HepG2 (cell line): Measurements from ENCODE around the gene MTUS2. TPM values are rescaled to one million over a fixed set of nuclear protein-coding genes. Genes with fewer than 3 reads are reported as not detected.

Source experiments
- ATAC-seq: fragments of 200-7000 bp; cut with Tn5 transposase; 3 replicates; pipeline ENCODE4 v1.9.1; 2020; ENCODE audit warnings: mild to moderate bottlenecking, moderate library complexity
- BruUV-seq: library from RNA; stranded (reverse); fragments of 400-500 nt; replicated peaks from 2 replicates; lab custom pipeline; 2021; lab: Mats Ljungman, UMichigan
- CTCF ChIA-PET: fragments of 300-600 bp; formaldehyde crosslinking; extraction: SDS; loops from one replicate; lab custom pipeline; 2021; ENCODE audit warnings: low total read pairs, inconsistent platforms, low intra/inter-chr PET ratio; lab: Yijun Ruan, JAX
- POLR2A ChIA-PET: fragments of 350-600 bp; sonication (Branson Sonifier 250); formaldehyde crosslinking; loops from one replicate; lab custom pipeline; 2020; ENCODE audit warnings: antibody characterized with exemption, inconsistent platforms; lab: Yijun Ruan, JAX
- DNase-seq: peaks from one replicate; pipeline ENCODE4 v3.0.0-alpha.2; 2015; ENCODE audit warnings: low spot score
- FAIRE-seq: peaks from 3 replicates; lab custom pipeline; 2011; peaks lifted over from hg19 to GRCh38; lab: Jason Lieb, UNC
- H2AFZ ChIP-seq: one replicate; pipeline ENCODE4 v1.6.1; 2011; ENCODE audit warnings: low read length, inconsistent platforms
- H3K27ac ChIP-seq: fragments of 300-600 bp; 3 replicates; pipeline ENCODE4 v1.8.0; 2011; ENCODE audit warnings: mixed run types, mild to moderate bottlenecking, mixed read lengths, low read length, inconsistent platforms; ENCODE audit not compliant: insufficient read depth; ENCODE audit errors: extremely low read length
- H3K27me3 ChIP-seq, 2 experiments: fragments of 200-600 bp in 1 of 2; 2 replicates in 1 of 2; 3 replicates in 1 of 2; pipeline versions ENCODE4 v1.6.0 to v1.8.0; 2011; ENCODE audit warnings: low read length in 2 of 2, mild to moderate bottlenecking in 2 of 2, moderate library complexity in 2 of 2, inconsistent platforms in 1 of 2; ENCODE audit not compliant: insufficient read depth in 2 of 2, control insufficient read depth in 1 of 2
- H3K36me3 ChIP-seq, 2 experiments: fragments of 200-600 bp in 1 of 2; replicated peaks in 1 of 2; 2 replicates in 1 of 2; 3 replicates in 1 of 2; pipeline versions ENCODE4 v1.5.1 to v1.8.0; 2011; ENCODE audit warnings: low read length in 2 of 2, inconsistent platforms in 1 of 2; ENCODE audit not compliant: insufficient read depth in 2 of 2, control insufficient read depth in 1 of 2
- H3K4me1 ChIP-seq: 2 replicates; pipeline ENCODE4 v1.5.1; 2012; ENCODE audit warnings: low read length, inconsistent platforms; ENCODE audit not compliant: insufficient read depth
- H3K4me2 ChIP-seq: 2 replicates; pipeline ENCODE4 v1.6.0; 2011; ENCODE audit warnings: low read depth, low read length, inconsistent platforms
- H3K4me3 ChIP-seq, 3 experiments: fragments of 200-600 bp in 1 of 3; sonication (generic), shearing (Covaris generic) in 1 of 3; replicated peaks in 1 of 3; 2 replicates each; pipeline ENCODE4 v1.5.1; 2011 to 2016; ENCODE audit warnings: low read length in 3 of 3, inconsistent platforms in 2 of 3, low read depth in 2 of 3, mild to moderate bottlenecking in 2 of 3, control low read depth in 1 of 3, mixed read lengths in 1 of 3; ENCODE audit not compliant: insufficient read depth in 1 of 3
- H3K79me2 ChIP-seq: one replicate; pipeline ENCODE4 v1.6.1; 2011; ENCODE audit warnings: low read length, inconsistent platforms; ENCODE audit not compliant: insufficient read depth
- H3K9ac ChIP-seq: 2 replicates; pipeline ENCODE4 v1.6.0; 2011; ENCODE audit warnings: mild to moderate bottlenecking, low read depth, low read length, inconsistent platforms; ENCODE audit not compliant: insufficient read depth
- H3K9me3 ChIP-seq: 2 replicates; pipeline ENCODE4 v1.5.1; 2012; ENCODE audit warnings: mild to moderate bottlenecking, low read length
- H4K20me1 ChIP-seq: 2 replicates; pipeline ENCODE4 v1.6.0; 2011; ENCODE audit warnings: inconsistent platforms, mild to moderate bottlenecking, low read length, moderate library complexity; ENCODE audit not compliant: insufficient read depth
- FLYWCH1 ChIP-seq: sonication (generic); formaldehyde crosslinking; IDR thresholded peaks from 2 replicates; pipeline ENCODE4 v1.8.1; 2023; ENCODE audit warnings: mild to moderate bottlenecking, missing genetic modification reagents
- FOXA3 ChIP-seq: IDR thresholded peaks from 2 replicates; pipeline ENCODE4 v1.6.1; 2016; ENCODE audit warnings: missing genetic modification reagents, missing compliant biosample characterization
- GZF1 ChIP-seq: sonication (generic); formaldehyde crosslinking; IDR thresholded peaks from 2 replicates; pipeline ENCODE4 v1.5.1; 2020; ENCODE audit warnings: mild to moderate bottlenecking, missing genetic modification reagents
- HNRNPLL ChIP-seq: fragments of 200-400 bp; formaldehyde crosslinking; IDR thresholded peaks from 2 replicates; pipeline ENCODE4 v1.6.1; 2017; ENCODE audit warnings: mild to moderate bottlenecking, low read depth, low read length; ENCODE audit not compliant: poor library complexity, severe bottlenecking
- IKZF1 ChIP-seq: fragments of 450-650 bp; IDR thresholded peaks from 2 replicates; pipeline ENCODE4 v1.7.1; 2016
- MXI1 ChIP-seq: IDR thresholded peaks from 3 replicates; pipeline ENCODE4 v1.6.1; 2012; ENCODE audit warnings: low read depth, low read length, inconsistent platforms, borderline replicate concordance
- NCOA2 ChIP-seq: sonication (generic); formaldehyde crosslinking; IDR thresholded peaks from 2 replicates; pipeline ENCODE4 v1.8.0; 2022; ENCODE audit warnings: inconsistent platforms
- NFATC3 ChIP-seq: sonication (generic); formaldehyde crosslinking; IDR thresholded peaks from 2 replicates; pipeline ENCODE4 v1.5.1; 2020; ENCODE audit warnings: mild to moderate bottlenecking, missing genetic modification reagents
- RBM22 ChIP-seq: fragments of 200-400 bp; formaldehyde crosslinking; optimal IDR thresholded peaks from 2 replicates; pipeline ENCODE3; 2017; ENCODE audit warnings: mild to moderate bottlenecking, low read length, moderate library complexity
- SAFB2 ChIP-seq: sonication (generic); formaldehyde crosslinking; IDR thresholded peaks from 2 replicates; pipeline ENCODE4 v1.5.1; 2020; ENCODE audit warnings: missing genetic modification reagents, low read depth, mild to moderate bottlenecking, borderline replicate concordance
- ZNF564 ChIP-seq: sonication (generic); formaldehyde crosslinking; IDR thresholded peaks from 2 replicates; pipeline ENCODE4 v1.8.1; 2023; ENCODE audit warnings: mild to moderate bottlenecking, missing genetic modification reagents
- ZNF749 ChIP-seq: sonication (generic); formaldehyde crosslinking; IDR thresholded peaks from 2 replicates; pipeline ENCODE4 v1.8.0; 2022; ENCODE audit warnings: mild to moderate bottlenecking, missing genetic modification reagents, moderate library complexity, borderline replicate concordance
- WGBS: methylation state at CpG from one replicate; pipeline ENCODE4 v1.1.6; 2017; ENCODE audit warnings: low lambda C conversion rate; 5-methylcytosine and 5-hydroxymethylcytosine counted together
- in situ Hi-C: cut with HindIII; loops from 2 replicates; pipeline ENCODE4 v1.10.0; 2017; ENCODE audit warnings: low pct_unique_long_range_greater_than_20kb; ENCODE audit not compliant: extremely low pct_ligation_motif_present
- intact Hi-C: fragments of 100-400 bp; cut with micrococcal nuclease; formaldehyde crosslinking; loops from one replicate; pipeline ENCODE4 v1.10.0; 2022; ENCODE audit not compliant: unreplicated experiment
- polyA plus RNA-seq, 8 experiments: library from polyadenylated mRNA; depleted of rRNA in 3 of 8; stranded (reverse) in 7 of 8; unstranded in 1 of 8; fragments of >200 nt; fragmentation: Illumina TruSeq in 4 of 8; extraction: Trizol in 4 of 8; gene quantifications; 2 replicates each; pipeline versions ENCODE4 v1.2.1 to v1.2.3, GENCODE V29; 2011 to 2016; ENCODE audit warnings: low read depth in 4 of 8, missing spikeins in 1 of 8, mixed read lengths in 1 of 8; ENCODE audit not compliant: insufficient read depth in 1 of 8
- total RNA-seq, 5 experiments: library from RNA; depleted of rRNA; stranded (reverse); fragments of >200 nt; fragmentation: Illumina TruSeq; extraction: Trizol; gene quantifications; 2 replicates each; pipeline ENCODE4 v1.2.3, GENCODE V29; 2016; ENCODE audit warnings: low read depth in 1 of 5
- TF ChIP-seq, protein P1 (sequence below): sonication (generic); formaldehyde crosslinking; IDR thresholded peaks from 2 replicates; pipeline ENCODE4 v1.4.0; 2020; ENCODE audit warnings: mild to moderate bottlenecking, missing genetic modification reagents, borderline replicate concordance

MTUS2 gene
- total and polyA plus RNA-seq, 2 of the 13 experiments (the other 11 are each of a cell fraction or from before 2014, with no cell fraction given), result not detected

DNA sequence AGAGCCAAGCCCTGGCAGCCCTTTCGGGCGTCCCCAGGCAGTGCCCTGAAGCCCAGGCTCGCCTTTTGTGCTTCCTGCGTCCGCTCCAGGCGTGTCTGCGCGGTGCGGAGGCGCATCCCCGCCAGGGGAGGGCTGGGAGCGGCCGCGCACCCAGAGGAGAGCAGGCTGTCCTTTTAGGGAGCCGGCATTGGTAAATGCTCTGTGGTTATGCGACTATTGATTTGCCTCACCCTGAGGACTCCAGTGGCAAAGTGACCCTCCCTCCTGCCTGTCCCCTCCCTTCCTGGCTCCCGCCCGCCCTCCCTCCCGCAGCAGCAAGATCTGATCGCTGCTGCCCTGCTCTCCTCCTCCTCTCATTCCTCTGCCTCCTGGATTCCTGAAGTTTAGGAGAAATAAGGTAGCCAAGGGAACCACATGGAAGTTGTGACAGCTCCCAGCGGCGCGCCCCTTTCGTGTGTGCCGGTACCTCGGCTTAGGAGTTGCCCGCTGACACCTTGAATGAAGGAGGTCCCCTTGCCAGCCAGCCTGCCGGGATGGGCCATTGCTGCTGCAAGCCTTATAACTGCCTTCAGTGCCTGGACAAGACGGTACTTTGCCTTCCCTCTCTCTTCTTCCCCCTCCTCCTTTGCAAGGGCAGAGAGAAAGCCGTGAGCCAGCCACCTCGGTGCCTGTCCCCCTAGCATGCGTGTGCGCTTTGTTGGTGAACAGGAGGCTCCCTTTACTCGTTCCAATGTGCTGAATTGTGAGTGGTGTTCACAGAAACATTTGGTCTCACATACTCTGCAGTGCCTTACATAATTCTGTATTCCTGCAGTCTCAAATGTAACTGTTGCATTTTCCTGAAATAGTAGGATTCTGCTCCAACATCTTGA, 608.4 kb downstream of the MTUS2 start:
- no peaks in the 10 kb centered on the region for H3K36me3 ChIP-seq
- in situ Hi-C loops, result no loop called here
- no peak overlapping the region for H3K27ac ChIP-seq
- no peaks in the 10 kb centered on the region for H3K9me3 ChIP-seq
- FAIRE-seq (no peak), ATAC-seq (peak; percentile 94), DNase-seq (no peak)
- CTCF ChIA-PET, result no interaction called here
- H3K4me2 ChIP-seq, result no peak overlapping the region
- H3K27me3 ChIP-seq, result peaks cover 3 to 31% of the 10 kb centered on the region in 2 experiments; a peak in 3 of 5 replicates
- POLR2A ChIA-PET, result no interaction called here
- no TSS peak for BruUV-seq
- no peaks in the 10 kb centered on the region for H3K79me2 ChIP-seq
- H3K9ac ChIP-seq, result no peak overlapping the region
- TF ChIP-seq HNRNPLL (peak; percentile 41), GZF1 (CRISPR knock-in tag) (peak; percentile 93; the same call in 1 of the 2 replicates), IKZF1 (no peak)
- H2AFZ ChIP-seq, result no peak overlapping the region
- no peaks in the 10 kb centered on the region for H3K4me1 ChIP-seq
- no peaks in the 10 kb centered on the region for H4K20me1 ChIP-seq
- 6% methylated on average over 18 of the region's 34 CpGs for WGBS
- H3K4me3 ChIP-seq, result no peak overlapping the region
- intact Hi-C loops, result no loop called here

DNA sequence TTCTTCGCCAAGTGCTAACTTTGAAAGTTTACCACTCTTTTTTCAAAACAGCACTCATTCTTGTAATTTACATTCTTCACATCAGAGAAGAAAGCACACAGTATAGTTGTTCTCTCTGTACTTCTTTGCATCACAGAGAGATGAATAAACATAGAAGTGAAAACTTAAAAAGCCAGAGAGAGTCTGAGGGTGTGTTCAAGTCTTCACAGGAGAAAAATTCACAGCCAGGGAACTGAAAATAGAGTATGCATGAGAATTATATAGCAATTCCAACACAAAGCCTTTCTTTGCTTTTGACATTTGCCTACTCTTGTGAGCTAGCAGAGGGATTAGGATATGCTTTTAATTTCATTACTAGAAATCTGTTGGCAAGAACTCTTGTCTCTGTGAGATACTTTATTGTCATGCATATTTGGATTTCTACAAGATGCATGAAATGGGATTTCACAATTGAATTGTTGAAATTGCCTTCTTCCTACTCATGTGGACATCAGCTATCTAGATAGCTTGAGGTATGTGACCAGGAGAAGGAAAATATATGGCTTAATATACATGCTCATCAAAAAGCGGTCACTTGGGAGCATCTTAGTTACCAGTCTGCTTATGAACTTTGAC, 609.3 kb downstream of the MTUS2 start:
- ATAC-seq (no peak), DNase-seq (no peak), FAIRE-seq (no peak)
- CTCF ChIA-PET, result no interaction called here
- H2AFZ ChIP-seq, result no peak overlapping the region
- H3K4me3 ChIP-seq, result no peak overlapping the region
- intact Hi-C loops, result no loop called here
- 20% methylated on average over 2 of the region's 2 CpGs for WGBS
- no peaks in the 10 kb centered on the region for H3K79me2 ChIP-seq
- no peak overlapping the region for H3K4me2 ChIP-seq
- H3K27me3 ChIP-seq, result peaks cover 3 to 31% of the 10 kb centered on the region in 2 experiments; a peak in 3 of 5 replicates
- in situ Hi-C loops, result no loop called here
- no peak overlapping the region for H3K9ac ChIP-seq
- H3K9me3 ChIP-seq, result no peaks in the 10 kb centered on the region
- H4K20me1 ChIP-seq, result no peaks in the 10 kb centered on the region
- no peak overlapping the region for H3K27ac ChIP-seq
- BruUV-seq, result no TSS peak
- H3K4me1 ChIP-seq, result no peaks in the 10 kb centered on the region
- no peaks in the 10 kb centered on the region for H3K36me3 ChIP-seq
- POLR2A ChIA-PET, result no interaction called here
- TF ChIP-seq NCOA2 (CRISPR knock-in tag) (no peak), FLYWCH1 (CRISPR knock-in tag) (no peak), MXI1 (no peak), ZNF749 (no peak), NFATC3 (CRISPR knock-in tag) (no peak), RBM22 (no peak), ZNF564 (CRISPR knock-in tag) (no peak), SAFB2 (CRISPR knock-in tag) (no peak), FOXA3 (CRISPR knock-in tag) (no peak)
- TF ChIP-seq, protein P1, sequence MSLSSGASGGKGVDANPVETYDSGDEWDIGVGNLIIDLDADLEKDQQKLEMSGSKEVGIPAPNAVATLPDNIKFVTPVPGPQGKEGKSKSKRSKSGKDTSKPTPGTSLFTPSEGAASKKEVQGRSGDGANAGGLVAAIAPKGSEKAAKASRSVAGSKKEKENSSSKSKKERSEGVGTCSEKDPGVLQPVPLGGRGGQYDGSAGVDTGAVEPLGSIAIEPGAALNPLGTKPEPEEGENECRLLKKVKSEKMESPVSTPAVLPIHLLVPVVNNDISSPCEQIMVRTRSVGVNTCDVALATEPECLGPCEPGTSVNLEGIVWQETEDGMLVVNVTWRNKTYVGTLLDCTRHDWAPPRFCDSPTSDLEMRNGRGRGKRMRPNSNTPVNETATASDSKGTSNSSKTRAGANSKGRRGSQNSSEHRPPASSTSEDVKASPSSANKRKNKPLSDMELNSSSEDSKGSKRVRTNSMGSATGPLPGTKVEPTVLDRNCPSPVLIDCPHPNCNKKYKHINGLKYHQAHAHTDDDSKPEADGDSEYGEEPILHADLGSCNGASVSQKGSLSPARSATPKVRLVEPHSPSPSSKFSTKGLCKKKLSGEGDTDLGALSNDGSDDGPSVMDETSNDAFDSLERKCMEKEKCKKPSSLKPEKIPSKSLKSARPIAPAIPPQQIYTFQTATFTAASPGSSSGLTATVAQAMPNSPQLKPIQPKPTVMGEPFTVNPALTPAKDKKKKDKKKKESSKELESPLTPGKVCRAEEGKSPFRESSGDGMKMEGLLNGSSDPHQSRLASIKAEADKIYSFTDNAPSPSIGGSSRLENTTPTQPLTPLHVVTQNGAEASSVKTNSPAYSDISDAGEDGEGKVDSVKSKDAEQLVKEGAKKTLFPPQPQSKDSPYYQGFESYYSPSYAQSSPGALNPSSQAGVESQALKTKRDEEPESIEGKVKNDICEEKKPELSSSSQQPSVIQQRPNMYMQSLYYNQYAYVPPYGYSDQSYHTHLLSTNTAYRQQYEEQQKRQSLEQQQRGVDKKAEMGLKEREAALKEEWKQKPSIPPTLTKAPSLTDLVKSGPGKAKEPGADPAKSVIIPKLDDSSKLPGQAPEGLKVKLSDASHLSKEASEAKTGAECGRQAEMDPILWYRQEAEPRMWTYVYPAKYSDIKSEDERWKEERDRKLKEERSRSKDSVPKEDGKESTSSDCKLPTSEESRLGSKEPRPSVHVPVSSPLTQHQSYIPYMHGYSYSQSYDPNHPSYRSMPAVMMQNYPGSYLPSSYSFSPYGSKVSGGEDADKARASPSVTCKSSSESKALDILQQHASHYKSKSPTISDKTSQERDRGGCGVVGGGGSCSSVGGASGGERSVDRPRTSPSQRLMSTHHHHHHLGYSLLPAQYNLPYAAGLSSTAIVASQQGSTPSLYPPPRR (CRISPR knock-in tag), result no peak
